SK-N-SH treated with all-trans-retinoic acid at 6 μM for 48 hours (cell line): Measurements from ENCODE around the gene OTUB1.
"Not testable (repeated sequence)": the region's sequence is repeated elsewhere in the genome, so short reads cannot be mapped to it uniquely, and the experiment has no call there.

Experiments used
- ATAC-seq: fragments of 200-7000 bp; cut with Tn5 transposase; 3 replicates; pipeline ENCODE4 v1.9.1; 2020; ENCODE audit warnings: mild to moderate bottlenecking, moderate library complexity
- ARNTL ChIP-seq: fragments of 450-650 bp; formaldehyde crosslinking; IDR thresholded peaks from 2 replicates; pipeline ENCODE4 v1.5.0; 2020; ENCODE audit warnings: low read depth, mild to moderate bottlenecking, moderate library complexity, borderline replicate concordance
- CSDC2 ChIP-seq: fragments of 250-450 bp; sonication (Bioruptor Pico); IDR thresholded peaks from 2 replicates; pipeline ENCODE4 v1.5.0; 2020; ENCODE audit warnings: mild to moderate bottlenecking, moderate library complexity
- CSRNP3 ChIP-seq: fragments of 250-450 bp; sonication (Bioruptor Pico); IDR thresholded peaks from 2 replicates; pipeline ENCODE4 v1.5.1; 2021; ENCODE audit warnings: mild to moderate bottlenecking, moderate library complexity
- ESRRG ChIP-seq: fragments of 250-450 bp; sonication (Bioruptor Pico); IDR thresholded peaks from 2 replicates; pipeline ENCODE4 v1.6.1; 2021; ENCODE audit warnings: mild to moderate bottlenecking
- PATZ1 ChIP-seq: fragments of 250-450 bp; sonication (Bioruptor Pico); IDR thresholded peaks from 2 replicates; pipeline ENCODE4 v1.8.0; 2020; ENCODE audit warnings: mild to moderate bottlenecking, moderate library complexity, borderline replicate concordance
- POU6F1 ChIP-seq: fragments of 250-450 bp; sonication (Bioruptor Pico); IDR thresholded peaks from 2 replicates; pipeline ENCODE4 v1.8.0; 2021; ENCODE audit warnings: low read depth, mild to moderate bottlenecking, moderate library complexity, borderline replicate concordance
- PPARA ChIP-seq: fragments of 250-450 bp; sonication (Bioruptor Pico); IDR thresholded peaks from 2 replicates; pipeline ENCODE4 v1.5.0; 2020; ENCODE audit warnings: mild to moderate bottlenecking, borderline replicate concordance
- RARB ChIP-seq: fragments of 250-450 bp; sonication (Bioruptor Pico); IDR thresholded peaks from 2 replicates; pipeline ENCODE4 v1.8.0; 2021; ENCODE audit warnings: mild to moderate bottlenecking, moderate library complexity
- TOX ChIP-seq: fragments of 250-450 bp; sonication (Bioruptor Pico); IDR thresholded peaks from 2 replicates; pipeline ENCODE4 v1.8.0; 2021; ENCODE audit warnings: mild to moderate bottlenecking, moderate library complexity, borderline replicate concordance
- TSHZ2 ChIP-seq: fragments of 250-450 bp; sonication (Bioruptor Pico); IDR thresholded peaks from 2 replicates; pipeline ENCODE4 v1.5.0; 2020; ENCODE audit warnings: mild to moderate bottlenecking, moderate library complexity
- ZFP3 ChIP-seq: fragments of 250-450 bp; sonication (Bioruptor Pico); IDR thresholded peaks from 2 replicates; pipeline ENCODE4 v1.5.0; 2020; ENCODE audit warnings: mild to moderate bottlenecking, moderate library complexity
- ZNF8 ChIP-seq: fragments of 450-650 bp; formaldehyde crosslinking; IDR thresholded peaks from 2 replicates; pipeline ENCODE4 v1.5.0; 2020; ENCODE audit warnings: mild to moderate bottlenecking, moderate library complexity

Gene OTUB1

GRCh38 chr11:63958008-63958407, 28.2 kb upstream of the OTUB1 start:
- no peak for ATAC-seq
- TF ChIP-seq PATZ1 (CRISPR knock-in tag) (no peak), TOX (CRISPR knock-in tag) (no peak), ZFP3 (CRISPR knock-in tag) (no peak)
- TF ChIP-seq, all 23 proteins: peak for 0

GRCh38 chr11:63961608-63962412, 24.4 kb upstream of the OTUB1 start:
- TF ChIP-seq CSDC2 (CRISPR knock-in tag) (no peak), TSHZ2 (CRISPR knock-in tag) (no peak), ARNTL (no peak), ZNF8 (no peak)
- ATAC-seq: peak; percentile 39

GRCh38 chr11:63963895-63964294, 22.3 kb upstream of the OTUB1 start:
- ATAC-seq: not testable (repeated sequence)

- ATAC-seq: no peak
- TF ChIP-seq TSHZ2 (CRISPR knock-in tag) (no peak), PATZ1 (CRISPR knock-in tag) (no peak), ESRRG (CRISPR knock-in tag) (no peak), PPARA (CRISPR knock-in tag) (no peak), RARB (CRISPR knock-in tag) (no peak)
- TF ChIP-seq, all 23 proteins: peak for 0
Measured at GRCh38 chr11:63966444-63966843, 19.8 kb upstream of the OTUB1 start.

GRCh38 chr11:63969461-63969860, 16.8 kb upstream of the OTUB1 start:
- no peak for ATAC-seq
- TF ChIP-seq TOX (CRISPR knock-in tag) (no peak), POU6F1 (CRISPR knock-in tag) (no peak), CSRNP3 (no peak)
